ENCODE results near the gene DNPEP. TPM values are rescaled to one million over a fixed set of nuclear protein-coding genes. Genes with fewer than 3 reads are reported as not detected.

Gene DNPEP
- total RNA-seq, 2 experiments from 2014 or later = 39.3 to 63.6 TPM

DNA sequence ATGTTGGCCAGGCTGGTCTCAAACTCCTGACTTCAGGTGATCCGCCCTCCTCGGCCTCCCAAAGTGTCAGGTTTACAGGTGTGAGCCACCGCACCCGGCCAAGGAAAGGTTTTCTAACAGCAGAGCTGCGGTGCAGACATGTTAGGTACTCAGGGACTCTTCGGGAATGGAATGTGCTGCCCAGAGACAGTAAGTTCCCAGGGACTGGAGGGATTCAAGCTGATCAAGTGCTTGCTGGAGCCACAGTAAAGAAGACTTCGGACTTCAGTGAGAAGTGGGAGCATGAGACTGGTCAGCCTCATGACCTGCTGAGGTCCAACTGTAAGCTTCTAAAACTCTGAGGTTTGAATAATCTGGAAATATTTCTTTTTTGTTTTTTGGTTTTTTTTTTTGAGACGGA lies 22.7 kb upstream of the DNPEP start:
- BruUV-seq (replicated peaks) = no TSS peak
- no peaks in the 10 kb centered on the region for H3K79me2 ChIP-seq (ENCODE audit: insufficient read depth, low read depth, low read length)
- POLR2A ChIA-PET = no interaction called here

DNA sequence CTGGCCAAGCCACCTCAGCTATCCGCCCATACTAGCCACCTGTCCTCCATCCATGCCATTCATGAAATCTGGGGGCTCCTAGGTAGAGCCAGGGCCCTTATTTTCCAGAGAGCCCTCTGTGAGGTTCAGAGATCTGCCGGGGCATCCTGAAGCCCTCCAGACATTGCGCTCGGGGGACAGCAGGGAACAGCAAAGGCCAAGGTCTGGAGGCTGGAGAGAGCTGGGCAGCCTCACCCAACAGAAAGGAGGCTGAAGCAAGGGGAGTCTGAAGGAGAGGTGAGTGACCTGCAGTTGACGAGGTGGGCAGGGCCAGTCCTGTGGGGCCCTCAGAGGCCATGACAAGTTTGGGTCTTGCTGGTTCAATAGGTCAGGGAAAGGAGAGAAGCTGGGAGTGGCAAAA lies 21.9 kb upstream of the DNPEP start:
- intact Hi-C loops (cut with micrococcal nuclease; ENCODE audit: unreplicated experiment) = no loop called here
- no peak for DNase-seq (ENCODE audit: low spot score)

More for the DNA sequence above, 22.7 kb upstream of the DNPEP start:
- Histone ChIP-seq H3K9me3 (ENCODE audit: low read length) (no peaks in the 10 kb centered on the region), H2AFZ (ENCODE audit: low read length) (no peak overlapping the region), H3K4me1 (ENCODE audit: insufficient read depth, low read length, poor library complexity, severe bottlenecking) (no peaks in the 10 kb centered on the region), H3K9me2 (ENCODE audit: insufficient read depth, low read length) (no peaks in the 10 kb centered on the region), H3K36me3 (ENCODE audit: insufficient read depth, low read length) (no peaks in the 10 kb centered on the region), H3K27ac (ENCODE audit: low read depth, low read length, poor library complexity, severe bottlenecking) (no peak overlapping the region), H4K20me1 (ENCODE audit: insufficient read depth, low read length) (no peaks in the 10 kb centered on the region), H3K4me2 (ENCODE audit: low read length) (no peak overlapping the region), H3K4me3 (ENCODE audit: low read depth, low read length, poor library complexity, severe bottlenecking) (no peak overlapping the region)
- CTCF ChIA-PET (ENCODE audit: unreplicated experiment) = no interaction called here
- intact Hi-C loops (cut with micrococcal nuclease; ENCODE audit: unreplicated experiment) = no loop called here
- no peak for DNase-seq (ENCODE audit: low spot score)
- TF ChIP-seq EZH2phosphoT487 (IDR thresholded peaks at IDR 0.05; ENCODE audit: borderline replicate concordance, low read depth, low read length) = no peak
- TF ChIP-seq, protein P1, sequence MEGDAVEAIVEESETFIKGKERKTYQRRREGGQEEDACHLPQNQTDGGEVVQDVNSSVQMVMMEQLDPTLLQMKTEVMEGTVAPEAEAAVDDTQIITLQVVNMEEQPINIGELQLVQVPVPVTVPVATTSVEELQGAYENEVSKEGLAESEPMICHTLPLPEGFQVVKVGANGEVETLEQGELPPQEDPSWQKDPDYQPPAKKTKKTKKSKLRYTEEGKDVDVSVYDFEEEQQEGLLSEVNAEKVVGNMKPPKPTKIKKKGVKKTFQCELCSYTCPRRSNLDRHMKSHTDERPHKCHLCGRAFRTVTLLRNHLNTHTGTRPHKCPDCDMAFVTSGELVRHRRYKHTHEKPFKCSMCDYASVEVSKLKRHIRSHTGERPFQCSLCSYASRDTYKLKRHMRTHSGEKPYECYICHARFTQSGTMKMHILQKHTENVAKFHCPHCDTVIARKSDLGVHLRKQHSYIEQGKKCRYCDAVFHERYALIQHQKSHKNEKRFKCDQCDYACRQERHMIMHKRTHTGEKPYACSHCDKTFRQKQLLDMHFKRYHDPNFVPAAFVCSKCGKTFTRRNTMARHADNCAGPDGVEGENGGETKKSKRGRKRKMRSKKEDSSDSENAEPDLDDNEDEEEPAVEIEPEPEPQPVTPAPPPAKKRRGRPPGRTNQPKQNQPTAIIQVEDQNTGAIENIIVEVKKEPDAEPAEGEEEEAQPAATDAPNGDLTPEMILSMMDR (conservative IDR thresholded peaks at IDR 0.05; ENCODE audit: low read length) = no peak

DNA sequence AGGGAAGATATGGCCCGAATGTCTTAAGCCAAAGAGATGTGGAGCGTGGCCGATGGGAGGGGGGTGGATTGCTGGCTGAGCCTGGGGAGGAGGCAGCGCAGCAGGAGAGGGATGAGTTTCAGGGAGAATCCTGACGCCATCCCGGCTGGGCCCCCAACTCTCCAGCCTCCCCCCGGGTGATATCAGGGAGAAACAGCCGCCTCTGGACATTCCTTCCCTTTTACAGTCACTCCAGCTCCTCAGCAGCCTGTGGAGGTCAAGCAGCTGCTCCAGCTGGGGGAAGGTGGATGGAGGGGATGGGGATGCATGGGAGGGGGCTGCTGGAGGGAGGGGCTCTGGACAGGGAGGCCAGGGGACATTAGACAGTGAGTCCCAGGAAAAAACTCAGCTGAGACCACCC lies 20.9 kb upstream of the DNPEP start:
- H3K9me3 ChIP-seq (ENCODE audit: low read length) = no peaks in the 10 kb centered on the region
- CTCF ChIA-PET (ENCODE audit: unreplicated experiment) = no interaction called here
- no TSS peak for BruUV-seq (replicated peaks)

More for the DNA sequence above, 21.9 kb upstream of the DNPEP start:
- ChIA-PET POLR2A (no interaction called here), CTCF (ENCODE audit: unreplicated experiment) (no interaction called here)
- Histone ChIP-seq H3K4me2 (ENCODE audit: low read length) (no peak overlapping the region), H3K79me2 (ENCODE audit: insufficient read depth, low read depth, low read length) (no peaks in the 10 kb centered on the region), H3K27ac (ENCODE audit: low read depth, low read length, poor library complexity, severe bottlenecking) (no peak overlapping the region), H3K4me1 (ENCODE audit: insufficient read depth, low read length, poor library complexity, severe bottlenecking) (no peaks in the 10 kb centered on the region), H2AFZ (ENCODE audit: low read length) (no peak overlapping the region), H3K4me3 (ENCODE audit: low read depth, low read length, poor library complexity, severe bottlenecking) (no peak overlapping the region), H4K20me1 (ENCODE audit: insufficient read depth, low read length) (no peaks in the 10 kb centered on the region), H3K9me3 (ENCODE audit: low read length) (no peaks in the 10 kb centered on the region), H3K9me2 (ENCODE audit: insufficient read depth, low read length) (no peaks in the 10 kb centered on the region), H3K36me3 (ENCODE audit: insufficient read depth, low read length) (no peaks in the 10 kb centered on the region)
- TF ChIP-seq, protein P1 (conservative IDR thresholded peaks at IDR 0.05; ENCODE audit: low read length) = no peak
- no peak for TF ChIP-seq EZH2phosphoT487 (IDR thresholded peaks at IDR 0.05; ENCODE audit: borderline replicate concordance, low read depth, low read length)
- no TSS peak for BruUV-seq (replicated peaks)

More for the DNA sequence above, 20.9 kb upstream of the DNPEP start:
- H3K79me2 ChIP-seq (ENCODE audit: insufficient read depth, low read depth, low read length) = no peaks in the 10 kb centered on the region
- no peaks in the 10 kb centered on the region for H4K20me1 ChIP-seq (ENCODE audit: insufficient read depth, low read length)
- no peak overlapping the region for H3K4me2 ChIP-seq (ENCODE audit: low read length)
- H3K4me1 ChIP-seq (ENCODE audit: insufficient read depth, low read length, poor library complexity, severe bottlenecking) = no peaks in the 10 kb centered on the region
- H3K27ac ChIP-seq (ENCODE audit: low read depth, low read length, poor library complexity, severe bottlenecking) = no peak overlapping the region
- no peak for TF ChIP-seq EZH2phosphoT487 (IDR thresholded peaks at IDR 0.05; ENCODE audit: borderline replicate concordance, low read depth, low read length)
- TF ChIP-seq, protein P1 (conservative IDR thresholded peaks at IDR 0.05; ENCODE audit: low read length) = no peak
- H3K36me3 ChIP-seq (ENCODE audit: insufficient read depth, low read length) = no peaks in the 10 kb centered on the region
- intact Hi-C loops (cut with micrococcal nuclease; ENCODE audit: unreplicated experiment) = no loop called here
- no peak overlapping the region for H2AFZ ChIP-seq (ENCODE audit: low read length)
- no peak for DNase-seq (ENCODE audit: low spot score)
- no peak overlapping the region for H3K4me3 ChIP-seq (ENCODE audit: low read depth, low read length, poor library complexity, severe bottlenecking)
- POLR2A ChIA-PET = no interaction called here
- no peaks in the 10 kb centered on the region for H3K9me2 ChIP-seq (ENCODE audit: insufficient read depth, low read length)

Measured in OCI-LY7 (cell line).